Measurements from ENCODE around the gene TMED3.

The TMED3 gene

GRCh38 chr15:79296583-79296982 is 14.3 kb upstream of the TMED3 start:
- no peaks in the 10 kb centered on the region for H3K4me1 ChIP-seq (ENCODE audit: insufficient read depth, low read length, severe bottlenecking)
- H3K9ac ChIP-seq (ENCODE audit: low read length), result no peak overlapping the region
- no peaks in the 10 kb centered on the region for H3K9me2 ChIP-seq (ENCODE audit: low read depth, low read length)
- no peaks in the 10 kb centered on the region for H3F3A ChIP-seq (ENCODE audit: insufficient read depth, low read length)
- H3K9me3 ChIP-seq (ENCODE audit: low read length), result no peaks in the 10 kb centered on the region
- no peak overlapping the region for H3K4me3 ChIP-seq (ENCODE audit: low read depth, low read length, poor library complexity, severe bottlenecking)
- no peaks in the 10 kb centered on the region for H3K36me3 ChIP-seq (ENCODE audit: insufficient read depth, low read length)
- H2AFZ ChIP-seq (ENCODE audit: low read length), result no peak overlapping the region
- H3K27me3 ChIP-seq (ENCODE audit: insufficient read depth, low read length), result no peaks in the 10 kb centered on the region
- H3K27ac ChIP-seq (ENCODE audit: low read depth, low read length, poor library complexity, severe bottlenecking), result no peak overlapping the region
- H3K79me2 ChIP-seq (ENCODE audit: insufficient read depth, low read length), result no peaks in the 10 kb centered on the region
- H3K4me2 ChIP-seq (ENCODE audit: low read length), result no peak overlapping the region
- H4K20me1 ChIP-seq (ENCODE audit: insufficient read depth, low read length), result no peaks in the 10 kb centered on the region
- TF ChIP-seq, protein P1, sequence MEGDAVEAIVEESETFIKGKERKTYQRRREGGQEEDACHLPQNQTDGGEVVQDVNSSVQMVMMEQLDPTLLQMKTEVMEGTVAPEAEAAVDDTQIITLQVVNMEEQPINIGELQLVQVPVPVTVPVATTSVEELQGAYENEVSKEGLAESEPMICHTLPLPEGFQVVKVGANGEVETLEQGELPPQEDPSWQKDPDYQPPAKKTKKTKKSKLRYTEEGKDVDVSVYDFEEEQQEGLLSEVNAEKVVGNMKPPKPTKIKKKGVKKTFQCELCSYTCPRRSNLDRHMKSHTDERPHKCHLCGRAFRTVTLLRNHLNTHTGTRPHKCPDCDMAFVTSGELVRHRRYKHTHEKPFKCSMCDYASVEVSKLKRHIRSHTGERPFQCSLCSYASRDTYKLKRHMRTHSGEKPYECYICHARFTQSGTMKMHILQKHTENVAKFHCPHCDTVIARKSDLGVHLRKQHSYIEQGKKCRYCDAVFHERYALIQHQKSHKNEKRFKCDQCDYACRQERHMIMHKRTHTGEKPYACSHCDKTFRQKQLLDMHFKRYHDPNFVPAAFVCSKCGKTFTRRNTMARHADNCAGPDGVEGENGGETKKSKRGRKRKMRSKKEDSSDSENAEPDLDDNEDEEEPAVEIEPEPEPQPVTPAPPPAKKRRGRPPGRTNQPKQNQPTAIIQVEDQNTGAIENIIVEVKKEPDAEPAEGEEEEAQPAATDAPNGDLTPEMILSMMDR (IDR thresholded peaks at IDR 0.05; ENCODE audit: low read length), result peak; percentile 49
- no peak for TF ChIP-seq EZH2 (IDR thresholded peaks at IDR 0.05; ENCODE audit: borderline replicate concordance, low read length)

DNA sequence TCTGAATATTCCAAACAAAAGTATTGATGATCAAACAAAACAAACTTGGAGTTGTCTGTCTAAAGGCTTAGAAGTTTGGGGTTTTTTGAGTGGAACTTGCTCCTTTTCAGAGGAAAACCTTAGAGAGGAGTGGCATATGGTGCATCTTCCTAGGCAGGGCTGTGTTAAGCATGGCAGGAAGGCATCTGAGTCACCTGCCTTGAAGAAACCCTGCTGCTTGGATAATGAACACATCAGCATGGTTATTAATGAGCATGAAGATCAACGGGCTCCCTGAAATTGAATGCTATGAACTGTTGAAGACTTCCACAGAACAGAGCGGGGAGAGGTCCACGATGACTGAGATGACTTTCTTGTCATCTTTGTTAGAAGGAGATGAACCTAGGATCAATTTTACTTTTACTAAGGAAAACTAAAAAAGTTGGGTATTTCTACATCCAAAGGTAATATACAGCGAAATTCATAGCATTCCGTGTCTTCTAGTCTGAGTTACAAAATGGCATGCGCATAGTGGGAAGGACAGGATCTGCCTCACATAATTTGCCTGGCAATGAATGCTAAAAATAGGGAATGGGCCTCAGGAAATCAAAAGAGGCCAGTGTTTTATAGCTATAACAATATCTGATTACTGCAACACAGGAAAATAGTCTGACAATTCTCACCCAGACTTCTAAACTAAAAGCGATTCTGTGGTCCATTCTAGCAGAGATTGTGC is 11.6 kb upstream of the TMED3 start:
- Histone ChIP-seq H3K27ac (ENCODE audit: low read depth, low read length, poor library complexity, severe bottlenecking) (no peak overlapping the region), H3F3A (ENCODE audit: insufficient read depth, low read length) (no peaks in the 10 kb centered on the region), H3K4me2 (ENCODE audit: low read length) (no peak overlapping the region), H3K4me3 (ENCODE audit: low read depth, low read length, poor library complexity, severe bottlenecking) (no peak overlapping the region), H3K9ac (ENCODE audit: low read length) (no peak overlapping the region), H3K27me3 (ENCODE audit: insufficient read depth, low read length) (no peaks in the 10 kb centered on the region), H3K79me2 (ENCODE audit: insufficient read depth, low read length) (no peaks in the 10 kb centered on the region), H3K9me3 (ENCODE audit: low read length) (no peaks in the 10 kb centered on the region), H2AFZ (ENCODE audit: low read length) (no peak overlapping the region), H4K20me1 (ENCODE audit: insufficient read depth, low read length) (no peaks in the 10 kb centered on the region), H3K9me2 (ENCODE audit: low read depth, low read length) (no peaks in the 10 kb centered on the region), H3K4me1 (ENCODE audit: insufficient read depth, low read length, severe bottlenecking) (no peaks in the 10 kb centered on the region), H3K36me3 (ENCODE audit: insufficient read depth, low read length) (no peaks in the 10 kb centered on the region)
- TF ChIP-seq EZH2 (IDR thresholded peaks at IDR 0.05; ENCODE audit: borderline replicate concordance, low read length), result no peak
- TF ChIP-seq, protein P1 (IDR thresholded peaks at IDR 0.05; ENCODE audit: low read length), result no peak

DNA sequence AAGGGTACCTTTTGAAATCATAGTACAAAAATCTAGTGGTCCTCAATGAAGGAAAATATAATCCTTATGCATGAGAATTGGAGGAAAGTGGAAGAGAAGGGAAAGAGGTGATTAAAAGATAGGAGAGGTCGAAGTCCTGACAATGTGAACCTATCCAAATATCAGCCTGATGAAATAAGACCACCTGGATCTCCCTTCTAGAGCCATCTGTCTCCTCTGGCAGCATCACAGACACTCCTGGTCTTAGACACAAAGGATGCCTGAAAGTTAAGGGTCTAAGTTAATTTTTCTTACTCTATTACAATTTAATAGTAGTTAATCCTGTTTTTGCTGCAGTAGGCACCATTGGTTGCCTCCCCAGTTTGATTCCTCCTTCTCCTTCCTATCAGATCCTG is 11.1 kb upstream of the TMED3 start:
- no peaks in the 10 kb centered on the region for H3K9me2 ChIP-seq (ENCODE audit: low read depth, low read length)
- no peaks in the 10 kb centered on the region for H3K27me3 ChIP-seq (ENCODE audit: insufficient read depth, low read length)
- H3K27ac ChIP-seq (ENCODE audit: low read depth, low read length, poor library complexity, severe bottlenecking), result no peak overlapping the region
- H3K4me1 ChIP-seq (ENCODE audit: insufficient read depth, low read length, severe bottlenecking), result no peaks in the 10 kb centered on the region
- no peaks in the 10 kb centered on the region for H3K9me3 ChIP-seq (ENCODE audit: low read length)
- no peak overlapping the region for H3K9ac ChIP-seq (ENCODE audit: low read length)
- H2AFZ ChIP-seq (ENCODE audit: low read length), result no peak overlapping the region
- H3K79me2 ChIP-seq (ENCODE audit: insufficient read depth, low read length), result no peaks in the 10 kb centered on the region
- no peaks in the 10 kb centered on the region for H3F3A ChIP-seq (ENCODE audit: insufficient read depth, low read length)
- H3K4me3 ChIP-seq (ENCODE audit: low read depth, low read length, poor library complexity, severe bottlenecking), result no peak overlapping the region
- TF ChIP-seq, protein P1 (IDR thresholded peaks at IDR 0.05; ENCODE audit: low read length), result no peak
- no peak for TF ChIP-seq EZH2 (IDR thresholded peaks at IDR 0.05; ENCODE audit: borderline replicate concordance, low read length)
- no peaks in the 10 kb centered on the region for H3K36me3 ChIP-seq (ENCODE audit: insufficient read depth, low read length)
- no peaks in the 10 kb centered on the region for H4K20me1 ChIP-seq (ENCODE audit: insufficient read depth, low read length)
- no peak overlapping the region for H3K4me2 ChIP-seq (ENCODE audit: low read length)
